Mesodermal cell (in vitro differentiated cells): ENCODE data around the gene SCYGR4. TPM values are rescaled to one million over a fixed set of nuclear protein-coding genes. Genes with fewer than 3 reads are reported as not detected.

Experiments used
- H3K27ac ChIP-seq: 2 replicates; pipeline ENCODE4 v1.7.0; 2013; ENCODE audit warnings: mild to moderate bottlenecking, low read depth, low read length, moderate library complexity; ENCODE audit not compliant: severe bottlenecking
- H3K36me3 ChIP-seq: 2 replicates; pipeline ENCODE4 v1.7.1; 2013; ENCODE audit warnings: mild to moderate bottlenecking, low read length, moderate library complexity; ENCODE audit not compliant: control insufficient read depth, insufficient read depth
- H3K4me1 ChIP-seq: one replicate; pipeline ENCODE4 v1.7.1; 2013; ENCODE audit warnings: mild to moderate bottlenecking, low read length; ENCODE audit not compliant: insufficient read depth, control insufficient read depth, poor library complexity, severe bottlenecking
- H3K4me3 ChIP-seq: 2 replicates; pipeline ENCODE4 v1.7.0; 2013; ENCODE audit warnings: low read length, control low read depth, mild to moderate bottlenecking; ENCODE audit not compliant: insufficient read depth, poor library complexity, severe bottlenecking; ENCODE audit errors: extremely low read depth
- H3K9me3 ChIP-seq: 2 replicates; pipeline ENCODE4 v1.7.1; 2013; ENCODE audit warnings: mild to moderate bottlenecking, low read length, moderate library complexity; ENCODE audit not compliant: control insufficient read depth
- WGBS, 2 experiments: methylation state at CpG; one replicate each; pipeline ENCODE4 v1.1.5; 2013; ENCODE audit warnings: missing lambda C conversion rate in 2 of 2; ENCODE audit not compliant: insufficient coverage in 2 of 2; 5-methylcytosine and 5-hydroxymethylcytosine counted together
- polyA plus RNA-seq, 2 experiments: library from polyadenylated mRNA; stranded (reverse); fragments of 50-300 nt; gene quantifications; one replicate each; pipeline ENCODE4 v1.2.3, GENCODE V29; 2013

The SCYGR4 gene, protein sequence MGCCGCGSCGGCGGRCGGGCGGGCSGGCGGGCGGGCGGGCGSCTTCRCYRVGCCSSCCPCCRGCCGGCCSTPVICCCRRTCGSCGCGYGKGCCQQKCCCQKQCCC
- not detected for polyA plus RNA-seq (2013, experiment 1 of 2)
- polyA plus RNA-seq (2013, experiment 2 of 2) = not detected

DNA sequence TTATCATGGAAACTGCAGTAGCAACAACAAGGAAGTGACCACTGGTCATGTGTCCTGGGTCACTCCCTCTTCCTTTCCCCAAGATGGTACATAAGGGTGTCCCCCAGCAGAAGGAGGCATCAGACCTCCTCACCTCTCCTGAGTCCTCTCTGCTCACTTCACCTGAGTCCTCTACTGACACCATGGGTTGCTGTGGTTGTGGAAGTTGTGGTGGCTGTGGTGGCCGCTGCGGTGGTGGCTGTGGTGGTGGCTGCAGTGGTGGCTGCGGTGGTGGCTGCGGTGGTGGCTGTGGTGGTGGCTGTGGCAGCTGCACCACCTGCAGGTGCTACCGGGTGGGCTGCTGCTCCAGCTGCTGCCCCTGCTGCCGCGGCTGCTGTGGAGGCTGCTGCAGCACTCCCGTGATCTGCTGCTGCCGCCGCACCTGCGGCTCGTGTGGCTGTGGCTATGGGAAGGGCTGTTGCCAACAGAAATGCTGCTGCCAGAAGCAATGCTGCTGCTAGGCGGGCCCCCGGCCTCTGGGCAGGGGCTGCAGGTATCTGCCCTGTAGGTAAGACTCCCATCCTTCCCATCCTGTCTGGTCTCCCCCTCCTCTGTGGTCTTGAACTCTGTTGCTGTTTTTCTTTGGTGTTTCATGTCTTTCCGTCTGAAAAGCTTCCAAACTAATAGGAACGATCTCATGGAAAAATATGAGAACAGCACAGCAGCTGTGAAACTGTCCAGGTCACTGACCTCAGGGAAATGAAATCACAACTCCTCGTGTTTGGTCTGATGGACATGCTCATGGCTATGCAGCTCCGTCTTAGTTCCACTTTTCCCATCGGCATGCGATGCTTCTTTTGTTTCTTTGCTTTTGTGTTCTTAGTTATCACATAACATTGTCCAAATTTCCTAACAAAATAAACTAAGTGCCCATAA is at the start of gene SCYGR4:
SCYGR4 (plus strand) TSS at position 183 of the 915 bp plus-strand sequence; CDS start at position 183, 0 bp downstream.
- Histone ChIP-seq H3K27ac (no peak within 1 kb of the TSS), H3K9me3 (peaks cover under 1% of the 10 kb centered on the region), H3K4me1 (no peaks in the 10 kb centered on the region), H3K36me3 (no peaks in the 10 kb centered on the region), H3K4me3 (no peak within 1 kb of the TSS)
- 86 to 92% methylated on average over 14 of the region's 20 CpGs for WGBS, 2 experiments

DNA sequence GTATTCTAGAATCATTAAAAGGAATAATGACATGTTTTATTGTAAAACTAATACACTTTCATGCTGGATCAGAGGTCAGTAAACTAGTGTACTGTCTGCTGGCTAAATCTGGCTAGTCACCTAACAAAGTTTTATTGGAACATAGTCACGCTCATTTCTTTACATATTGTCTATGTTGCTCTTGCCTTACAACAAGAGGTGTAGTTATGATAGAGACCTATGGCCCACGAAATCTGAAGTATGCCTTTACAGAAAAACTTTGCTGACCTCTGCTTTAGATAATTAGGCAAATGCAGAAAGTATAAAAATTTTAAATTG is 48.5 kb upstream of the SCYGR4 start:
- Histone ChIP-seq H3K27ac (no peak overlapping the region), H3K36me3 (peaks cover 7% of the 10 kb centered on the region), H3K4me3 (no peak overlapping the region), H3K9me3 (no peaks in the 10 kb centered on the region), H3K4me1 (peaks cover 14% of the 10 kb centered on the region)
- WGBS, 2 experiments = no CpG with 5 or more reads among the region's 2 CpGs

DNA sequence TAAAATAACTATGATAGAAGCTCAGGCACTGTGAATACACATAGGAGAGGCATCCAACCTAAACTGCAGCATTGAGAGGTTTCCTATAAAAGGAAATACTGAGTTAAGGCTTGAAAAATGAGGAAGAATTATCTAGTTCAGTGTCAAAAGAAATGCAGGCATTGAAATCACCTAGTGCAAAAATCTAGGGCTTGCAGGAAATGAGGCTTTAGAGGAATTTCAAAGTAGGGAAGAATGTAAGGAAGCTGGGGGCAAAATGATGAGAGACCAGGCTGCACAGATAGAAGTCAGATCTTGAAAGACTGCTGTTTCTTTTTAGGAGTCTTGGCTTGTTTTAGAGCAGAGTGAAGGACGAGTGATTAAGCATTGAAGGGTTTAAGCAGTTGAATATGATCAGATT is 46.7 kb upstream of the SCYGR4 start:
- WGBS, 2 experiments = 50 to 85% methylated on average over 1 of the region's 1 CpG
- Histone ChIP-seq H3K9me3 (no peaks in the 10 kb centered on the region), H3K4me1 (peaks cover 14% of the 10 kb centered on the region), H3K27ac (peak overlapping the region; percentile 46), H3K36me3 (peaks cover 6% of the 10 kb centered on the region), H3K4me3 (no peak overlapping the region)

DNA sequence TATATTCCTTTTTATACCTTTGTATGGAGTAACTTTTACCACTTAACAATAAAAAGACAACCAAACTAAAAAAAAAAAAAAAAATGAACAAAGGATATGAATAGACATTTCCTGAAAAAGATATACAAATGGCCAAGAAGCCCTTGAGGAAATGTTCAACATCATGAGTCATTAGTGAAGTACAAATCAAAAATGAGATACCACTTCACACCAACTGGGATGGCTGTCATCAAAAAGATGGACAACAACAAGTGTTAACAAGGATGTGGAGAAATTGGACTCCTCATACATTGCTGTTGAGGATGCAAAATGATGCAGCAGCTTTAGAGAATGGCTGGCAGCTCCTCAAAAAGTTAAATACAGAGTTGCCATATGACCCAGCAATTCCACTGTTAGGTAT is 41.2 kb upstream of the SCYGR4 start:
- H3K4me3 ChIP-seq = no peak overlapping the region
- peaks cover 14% of the 10 kb centered on the region for H3K4me1 ChIP-seq
- H3K9me3 ChIP-seq = no peaks in the 10 kb centered on the region
- H3K36me3 ChIP-seq = no peaks in the 10 kb centered on the region
- no peak overlapping the region for H3K27ac ChIP-seq

DNA sequence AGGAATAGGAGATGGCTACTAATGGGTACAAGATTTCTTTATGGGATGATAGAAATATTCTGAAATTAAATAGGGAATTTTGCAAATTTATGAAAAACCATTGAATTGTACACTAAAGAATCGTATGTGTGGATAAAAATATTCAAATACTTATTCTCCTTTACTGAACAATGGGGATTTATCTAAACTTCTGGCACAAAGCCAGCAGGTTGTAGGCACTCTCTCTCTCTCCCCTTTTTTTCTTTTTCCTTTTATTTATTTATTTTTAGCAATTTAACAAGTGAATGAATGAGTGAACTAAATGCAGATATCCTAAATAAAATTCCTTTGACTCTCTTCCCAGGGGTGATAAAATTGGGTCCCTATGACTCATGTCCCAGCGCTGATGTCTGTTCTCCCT is 40.5 kb upstream of the SCYGR4 start:
- Histone ChIP-seq H3K4me1 (peaks cover 10% of the 10 kb centered on the region), H3K4me3 (no peak overlapping the region), H3K36me3 (no peaks in the 10 kb centered on the region), H3K27ac (no peak overlapping the region), H3K9me3 (no peaks in the 10 kb centered on the region)
- WGBS, 2 experiments = 80% methylated on average over 1 of the region's 2 CpGs; no CpG with 5 or more reads in 1 of the 2 experiments

DNA sequence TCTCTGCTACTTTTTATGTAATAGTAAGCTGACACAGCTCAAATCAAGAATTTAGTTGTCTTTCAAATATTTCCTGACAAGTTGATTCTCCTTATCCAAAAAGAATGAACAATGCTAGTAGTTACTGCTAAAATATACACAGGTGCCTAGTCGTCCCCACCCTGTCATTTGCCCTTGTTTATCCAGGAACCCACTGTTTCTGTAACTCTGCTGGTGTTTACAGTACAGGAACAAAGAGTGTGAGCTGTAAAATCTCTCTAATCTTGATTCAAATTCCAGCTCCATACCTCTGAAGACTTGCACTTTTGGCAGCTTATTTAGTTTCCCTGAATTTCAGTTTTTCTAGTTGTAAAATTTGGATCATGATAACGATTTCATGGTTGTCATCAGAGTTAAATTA is 39.7 kb upstream of the SCYGR4 start:
- H3K9me3 ChIP-seq = peaks cover 7% of the 10 kb centered on the region

DNA sequence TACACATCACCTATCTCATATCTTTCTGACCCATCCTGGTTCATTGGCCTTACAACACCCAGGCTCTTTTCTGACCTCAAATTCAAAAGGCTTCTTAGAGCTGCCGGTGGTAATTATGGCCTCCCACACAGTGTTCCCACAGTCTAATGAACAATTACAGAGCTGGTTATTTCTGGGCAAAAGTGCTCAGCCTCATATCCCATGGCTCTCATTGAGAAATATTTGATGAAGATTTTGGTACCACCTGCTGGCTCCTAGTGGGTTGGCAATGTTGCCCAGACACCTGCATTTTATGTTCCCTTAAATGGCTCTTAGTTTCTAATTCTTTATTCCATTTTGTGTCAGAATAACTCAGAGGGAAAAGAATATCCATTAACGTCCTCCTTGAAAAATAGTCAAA is 38.7 kb upstream of the SCYGR4 start:
- Histone ChIP-seq H3K9me3 (peaks cover 11% of the 10 kb centered on the region), H3K4me3 (no peak overlapping the region), H3K4me1 (peaks cover 10% of the 10 kb centered on the region), H3K36me3 (no peaks in the 10 kb centered on the region), H3K27ac (no peak overlapping the region)
- WGBS, 2 experiments = 100% methylated on average over 1 of the region's 2 CpGs

More for the DNA sequence above, 39.7 kb upstream of the SCYGR4 start:
- WGBS, 2 experiments = 83% methylated on average over 1 of the region's 2 CpGs; no CpG with 5 or more reads in 1 of the 2 experiments
- Histone ChIP-seq H3K36me3 (no peaks in the 10 kb centered on the region), H3K4me1 (peaks cover 10% of the 10 kb centered on the region), H3K27ac (no peak overlapping the region), H3K4me3 (no peak overlapping the region)

DNA sequence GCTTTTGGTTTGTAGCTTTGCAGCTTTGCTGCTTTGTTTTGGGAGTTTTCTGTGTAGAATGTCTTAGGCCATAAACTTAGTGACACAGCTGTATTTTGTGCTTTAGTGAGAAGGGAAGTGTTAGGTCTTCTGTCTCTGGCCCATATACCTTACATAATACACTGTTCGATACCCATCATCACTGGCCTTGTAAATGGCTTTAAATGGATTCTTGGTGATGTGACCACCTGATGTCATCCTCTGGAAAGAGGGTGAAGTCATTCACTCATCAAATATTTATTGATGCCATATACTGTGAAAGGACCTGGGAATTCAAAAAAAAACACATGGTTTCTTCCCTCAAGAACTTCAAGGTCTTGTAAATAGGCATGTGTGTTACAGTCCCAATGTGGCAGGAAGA is 37.5 kb upstream of the SCYGR4 start:
- Histone ChIP-seq H3K4me1 (peaks cover 10% of the 10 kb centered on the region), H3K27ac (no peak overlapping the region), H3K36me3 (no peaks in the 10 kb centered on the region), H3K9me3 (peaks cover 11% of the 10 kb centered on the region), H3K4me3 (no peak overlapping the region)
- WGBS, 2 experiments = no CpG with 5 or more reads among the region's 1 CpG

DNA sequence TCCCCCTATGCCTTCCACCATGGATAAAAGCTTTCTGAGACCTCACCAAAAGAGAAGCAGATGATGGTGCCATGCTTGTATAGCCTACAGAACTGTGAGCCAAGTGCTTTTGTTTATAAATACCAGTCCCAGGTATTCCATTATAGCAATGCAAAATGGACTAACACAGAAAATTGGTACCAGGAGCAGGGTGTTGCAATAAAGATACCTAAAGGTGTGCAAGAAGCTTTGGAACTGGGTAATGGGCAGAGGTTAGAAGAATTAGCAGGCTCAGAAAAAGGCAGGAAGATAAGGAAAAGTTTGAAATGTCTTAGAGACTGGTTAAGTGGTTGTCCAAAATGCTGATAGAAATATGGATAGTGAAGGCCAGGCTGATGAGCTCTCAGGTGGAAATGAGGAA is 34.9 kb upstream of the SCYGR4 start:
- Histone ChIP-seq H3K4me3 (no peak overlapping the region), H3K4me1 (peaks cover 1% of the 10 kb centered on the region), H3K36me3 (no peaks in the 10 kb centered on the region)

DNA sequence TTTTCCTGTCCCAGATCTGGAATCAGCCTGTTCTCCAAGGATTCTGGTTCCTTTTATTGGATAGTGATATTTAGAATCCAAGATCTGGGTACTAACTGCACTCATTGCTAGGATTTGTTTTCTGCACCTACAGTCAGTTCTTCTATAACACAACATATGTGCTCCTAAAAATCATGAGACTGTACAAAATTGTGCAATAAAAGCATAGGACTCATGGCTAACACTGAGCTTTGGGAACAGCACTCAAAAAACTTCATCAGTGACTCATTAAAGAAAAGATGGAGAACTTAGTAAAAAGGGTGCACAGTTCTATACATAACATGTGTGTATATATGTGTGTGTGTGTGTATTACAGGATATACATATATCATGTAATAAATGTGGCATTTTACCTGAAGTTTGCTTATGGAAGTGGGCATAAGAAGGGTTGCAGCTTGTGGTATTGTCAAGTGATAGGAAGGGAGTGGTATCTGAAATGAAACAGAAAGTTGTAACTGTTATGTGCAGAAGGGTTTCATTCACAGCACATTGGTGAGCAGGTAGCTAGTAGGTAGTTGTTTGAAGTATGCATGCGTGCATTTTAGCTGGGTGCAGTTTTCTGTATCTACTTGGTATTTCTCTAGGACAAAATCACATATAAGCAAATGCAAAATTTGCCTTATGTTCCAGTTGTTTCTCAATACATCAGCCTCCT is 24.5 kb upstream of the SCYGR4 start:
- no CpG with 5 or more reads among the region's 1 CpG for WGBS, 2 experiments
- Histone ChIP-seq H3K4me1 (no peaks in the 10 kb centered on the region), H3K9me3 (no peaks in the 10 kb centered on the region), H3K4me3 (no peak overlapping the region), H3K27ac (no peak overlapping the region), H3K36me3 (no peaks in the 10 kb centered on the region)

More for the DNA sequence above, 34.9 kb upstream of the SCYGR4 start:
- H3K9me3 ChIP-seq = peaks cover 11% of the 10 kb centered on the region
- no peak overlapping the region for H3K27ac ChIP-seq

DNA sequence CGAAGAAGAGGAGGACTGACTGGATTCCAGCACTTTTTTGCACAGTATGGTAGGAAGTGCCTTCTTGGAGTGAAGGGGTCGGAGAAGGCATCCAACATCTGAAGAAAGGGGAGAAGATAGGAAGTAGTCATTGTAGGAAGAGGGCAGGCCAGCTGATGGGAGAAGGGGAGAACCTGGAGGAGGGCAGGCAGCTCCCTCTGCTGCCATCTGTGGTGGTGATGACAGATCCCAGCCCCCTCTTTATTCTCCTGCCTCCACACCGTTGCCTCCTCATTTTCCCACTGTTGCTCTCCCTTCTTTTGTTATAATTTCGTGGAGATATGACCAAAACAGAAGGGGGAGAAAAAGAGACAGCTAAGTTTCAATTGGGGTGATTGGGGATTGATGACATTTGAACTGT is 21.5 kb upstream of the SCYGR4 start:
- 80 to 85% methylated on average over 1 to 2 of the region's 4 CpGs for WGBS, 2 experiments
- no peaks in the 10 kb centered on the region for H3K9me3 ChIP-seq

More for the DNA sequence above, 21.5 kb upstream of the SCYGR4 start:
- Histone ChIP-seq H3K36me3 (no peaks in the 10 kb centered on the region), H3K27ac (no peak overlapping the region), H3K4me3 (no peak overlapping the region), H3K4me1 (no peaks in the 10 kb centered on the region)
